ENCODE measurements around the gene DMTF1. TPM values are rescaled to one million over a fixed set of nuclear protein-coding genes. Genes with fewer than 3 reads are reported as not detected.

The DMTF1 gene
- polyA plus RNA-seq, 1 experiment: 61.1 TPM

DNA sequence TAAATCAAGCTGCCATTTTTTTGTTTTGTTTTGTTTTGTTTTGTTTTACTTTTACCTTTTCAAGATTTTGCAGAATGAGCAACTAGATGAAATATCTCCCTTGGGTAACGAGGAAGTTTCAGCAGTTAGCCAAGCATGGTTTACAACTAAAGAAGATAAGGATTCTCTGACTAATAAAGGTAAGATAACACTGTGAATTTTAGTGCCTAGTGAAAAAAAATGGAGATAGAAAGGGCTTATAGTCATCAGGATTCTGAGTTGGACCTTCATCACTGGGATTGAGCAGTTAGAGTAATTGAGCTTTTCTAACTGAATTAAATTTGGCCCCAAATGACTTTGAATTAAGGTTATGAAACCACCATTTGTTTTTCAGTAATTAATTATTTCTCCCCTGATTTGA, 21.2 kb downstream of the DMTF1 start:
- ChIA-PET CTCF (interaction anchor here (1.5 kb wide), 2 partner anchors 19 to 63 kb away, joined by 3 to 4 read pairs; no protein-coding TSS in a partner anchor), POLR2A (no interaction called here)
- H3K27me3 ChIP-seq (ENCODE audit: control insufficient read depth, insufficient read depth, low read length): no peaks in the 10 kb centered on the region
- peaks cover 14% of the 10 kb centered on the region for H3K36me3 ChIP-seq (ENCODE audit: control insufficient read depth, insufficient read depth, low read length)
- TF ChIP-seq CTCF (IDR thresholded peaks at IDR 0.05; ENCODE audit: insufficient read depth, low read depth, low read length): no peak
- H3K4me3 ChIP-seq (ENCODE audit: low read depth, low read length): no peak overlapping the region
- DNase-seq (ENCODE audit: low read depth): no peak

GRCh38 chr7:87178320-87178719, 26.1 kb downstream of the DMTF1 start:
- POLR2A ChIA-PET: no interaction called here
- no peak for DNase-seq (ENCODE audit: low read depth)
- no peak for TF ChIP-seq CTCF (IDR thresholded peaks at IDR 0.05; ENCODE audit: insufficient read depth, low read depth, low read length)

DNA sequence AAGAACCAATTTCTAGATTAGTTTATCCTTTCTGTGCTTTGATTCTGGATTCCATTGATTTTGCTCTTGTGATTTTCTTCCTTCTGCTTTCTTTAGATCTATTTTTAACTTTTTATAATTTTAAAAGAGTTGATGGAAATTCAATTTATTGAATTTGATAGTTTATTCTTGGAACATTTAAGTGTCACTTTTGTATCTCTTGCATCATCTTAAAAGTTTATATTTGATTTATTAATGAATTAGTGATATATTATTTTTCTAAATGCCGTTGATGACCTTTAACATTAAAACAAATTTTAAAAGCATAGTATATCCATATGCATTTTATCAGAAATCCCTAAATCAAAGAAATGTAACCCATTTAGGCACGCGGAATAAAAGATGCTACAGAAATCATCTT, 26.9 kb downstream of the DMTF1 start:
- POLR2A ChIA-PET: no interaction called here
- H3K36me3 ChIP-seq (ENCODE audit: control insufficient read depth, insufficient read depth, low read length): peaks cover 11% of the 10 kb centered on the region
- TF ChIP-seq CTCF (IDR thresholded peaks at IDR 0.05; ENCODE audit: insufficient read depth, low read depth, low read length): no peak
- H3K4me3 ChIP-seq (ENCODE audit: low read depth, low read length): no peak overlapping the region
- no peak for DNase-seq (ENCODE audit: low read depth)
- no peaks in the 10 kb centered on the region for H3K27me3 ChIP-seq (ENCODE audit: control insufficient read depth, insufficient read depth, low read length)
- CTCF ChIA-PET: no interaction called here

More at GRCh38 chr7:87178320-87178719, 26.1 kb downstream of the DMTF1 start:
- H3K36me3 ChIP-seq (ENCODE audit: control insufficient read depth, insufficient read depth, low read length): peaks cover 11% of the 10 kb centered on the region; the same call in 1 of the 2 replicates
- CTCF ChIA-PET: interaction anchor here (0.6 kb wide), 1 partner anchor 14 kb away, joined by 4 read pairs; no protein-coding TSS in a partner anchor
- no peaks in the 10 kb centered on the region for H3K27me3 ChIP-seq (ENCODE audit: control insufficient read depth, insufficient read depth, low read length)
- H3K4me3 ChIP-seq (ENCODE audit: low read depth, low read length): no peak overlapping the region

DNA sequence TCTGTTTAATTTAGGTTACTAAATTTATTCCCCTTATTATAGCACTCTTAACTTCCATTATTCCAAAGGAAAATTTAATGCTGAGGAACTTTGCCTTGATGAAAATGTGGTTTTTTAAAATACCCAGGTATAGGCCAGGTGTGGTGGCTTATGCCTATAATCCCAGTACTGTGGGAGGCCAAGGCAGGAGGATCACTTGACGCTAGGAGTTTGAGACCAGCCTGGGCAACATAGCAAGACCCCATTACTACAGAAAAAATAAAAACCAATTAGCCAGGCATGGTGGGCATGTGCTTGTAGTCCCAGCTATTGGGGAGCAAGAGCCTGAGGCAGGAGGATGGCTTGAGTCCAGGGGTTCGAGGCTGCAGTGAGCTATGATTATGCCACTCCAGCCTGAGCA, 34.9 kb downstream of the DMTF1 start:
- TF ChIP-seq CTCF (IDR thresholded peaks at IDR 0.05; ENCODE audit: insufficient read depth, low read depth, low read length): no peak
- DNase-seq (ENCODE audit: low read depth): no peak
- CTCF ChIA-PET: interaction anchor here (1.5 kb wide), 1 partner anchor 10 kb away, joined by 3 read pairs; no protein-coding TSS in a partner anchor
- POLR2A ChIA-PET: no interaction called here
- no peak overlapping the region for H3K4me3 ChIP-seq (ENCODE audit: low read depth, low read length)
- peaks cover 10% of the 10 kb centered on the region for H3K36me3 ChIP-seq (ENCODE audit: control insufficient read depth, insufficient read depth, low read length)
- H3K27me3 ChIP-seq (ENCODE audit: control insufficient read depth, insufficient read depth, low read length): no peaks in the 10 kb centered on the region

DNA sequence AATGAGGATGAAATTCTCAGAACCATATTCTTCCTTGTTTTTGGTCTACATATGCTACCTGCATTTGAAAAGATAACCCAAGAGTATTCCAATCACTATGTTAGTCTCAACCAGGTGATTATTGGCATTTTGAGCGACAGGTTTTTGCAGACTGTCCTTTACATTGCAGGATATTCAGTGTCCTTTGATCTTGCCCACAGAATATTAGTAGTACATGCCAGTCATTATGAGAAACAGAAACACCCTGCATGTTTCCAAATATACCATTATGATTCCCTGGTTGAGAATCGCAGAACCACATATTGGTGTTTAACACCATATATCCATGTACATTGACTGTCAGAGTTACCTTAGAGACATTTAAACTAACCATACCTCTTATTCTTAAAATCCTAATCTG, 36.7 kb downstream of the DMTF1 start:
- CTCF ChIA-PET: no interaction called here
- Histone ChIP-seq H3K27me3 (ENCODE audit: control insufficient read depth, insufficient read depth, low read length) (no peaks in the 10 kb centered on the region), H3K36me3 (ENCODE audit: control insufficient read depth, insufficient read depth, low read length) (peaks cover 10% of the 10 kb centered on the region), H3K4me3 (ENCODE audit: low read depth, low read length) (no peak overlapping the region)
- POLR2A ChIA-PET: no interaction called here
- DNase-seq (ENCODE audit: low read depth): no peak
- no peak for TF ChIP-seq CTCF (IDR thresholded peaks at IDR 0.05; ENCODE audit: insufficient read depth, low read depth, low read length)

Measured in BJ (cell line).